GM12878 (cell line): ENCODE results near the gene RFT1. TPM values are rescaled to one million over a fixed set of nuclear protein-coding genes. Genes with fewer than 3 reads are reported as not detected.

Experiments
- ATAC-seq: fragments of 200-7000 bp; cut with Tn5 transposase; 3 replicates; pipeline ENCODE4 v1.9.1; 2020; ENCODE audit warnings: mild to moderate bottlenecking, moderate library complexity
- BruUV-seq: library from RNA; stranded (reverse); fragments of 400-500 nt; replicated peaks from 2 replicates; lab custom pipeline; 2021; lab: Mats Ljungman, UMichigan
- CTCF ChIA-PET: fragments of 300-600 bp; sonication (Branson Sonifier 250); formaldehyde crosslinking; extraction: SDS; loops from one replicate; lab custom pipeline; 2021; ENCODE audit warnings: inconsistent platforms; lab: Yijun Ruan, JAX
- POLR2A ChIA-PET: fragments of 350-600 bp; formaldehyde crosslinking; extraction: SDS; loops from one replicate; lab custom pipeline; 2021; ENCODE audit warnings: inconsistent platforms; lab: Charles Lee
- RAD21 ChIA-PET: fragments of 300-600 bp; sonication (Branson Sonifier 250); formaldehyde crosslinking; loops from one replicate; lab custom pipeline; 2023; ENCODE audit warnings: antibody characterized with exemption; ENCODE audit not compliant: unreplicated experiment; lab: Charles Lee
- SMC1A ChIA-PET: fragments of 300-600 bp; sonication (Branson Sonifier 250); formaldehyde crosslinking; loops from one replicate; lab custom pipeline; 2023; ENCODE audit not compliant: unreplicated experiment, uncharacterized antibody; lab: Charles Lee
- DNase-seq: peaks from one replicate; pipeline ENCODE4 v3.0.0-alpha.2; 2011; ENCODE audit warnings: low read depth, low spot score
- FAIRE-seq: peaks from 3 replicates; lab custom pipeline; 2011; peaks lifted over from hg19 to GRCh38; lab: Jason Lieb, UNC
- H2AFZ ChIP-seq: 2 replicates; pipeline ENCODE4 v1.6.0; 2011; ENCODE audit warnings: low read depth, low read length, control low read depth; ENCODE audit not compliant: control insufficient read depth
- H3K27ac ChIP-seq: 2 replicates; pipeline ENCODE4 v1.5.1; 2011; ENCODE audit warnings: control low read depth; ENCODE audit not compliant: control insufficient read depth, insufficient read depth
- H3K27me3 ChIP-seq, 2 experiments: replicated peaks in 1 of 2; 2 replicates each; pipeline versions ENCODE4 v1.6.0 to v1.6.1; 2011; ENCODE audit warnings: low read length in 1 of 2; ENCODE audit not compliant: control insufficient read depth in 2 of 2, insufficient read depth in 2 of 2
- H3K36me3 ChIP-seq, 2 experiments: 2 replicates each; pipeline ENCODE4 v1.5.1; 2011; ENCODE audit warnings: low read length in 1 of 2; ENCODE audit not compliant: control insufficient read depth in 2 of 2, insufficient read depth in 2 of 2
- H3K4me1 ChIP-seq: 2 replicates; pipeline ENCODE4 v1.6.1; 2011; ENCODE audit warnings: mild to moderate bottlenecking, low read length, moderate library complexity, mixed read lengths; ENCODE audit not compliant: control insufficient read depth, insufficient read depth
- H3K4me2 ChIP-seq: 2 replicates; pipeline ENCODE4 v1.6.0; 2011; ENCODE audit warnings: control low read depth; ENCODE audit not compliant: control insufficient read depth, insufficient read depth
- H3K4me3 ChIP-seq: fragments of 200-600 bp; sonication (generic); 2 replicates; pipeline ENCODE4 v1.5.1; 2016
- H3K79me2 ChIP-seq: 2 replicates; pipeline ENCODE4 v1.6.0; 2011; ENCODE audit warnings: low read length; ENCODE audit not compliant: control insufficient read depth, insufficient read depth
- H3K9ac ChIP-seq: 2 replicates; pipeline ENCODE4 v1.8.0; 2011; ENCODE audit warnings: low read length, control low read depth, mixed read lengths; ENCODE audit not compliant: control insufficient read depth, insufficient read depth
- H3K9me3 ChIP-seq: replicated peaks from 3 replicates; pipeline ENCODE4 v1.5.1; 2011; ENCODE audit warnings: mild to moderate bottlenecking, low read length; ENCODE audit not compliant: control insufficient read depth, insufficient read depth
- H4K20me1 ChIP-seq: 2 replicates; pipeline ENCODE4 v1.6.0; 2011; ENCODE audit not compliant: control insufficient read depth, insufficient read depth
- ATF3 ChIP-seq: IDR thresholded peaks from 2 replicates; pipeline ENCODE4 v1.6.1; 2011; ENCODE audit warnings: low read depth, mild to moderate bottlenecking, low read length, moderate library complexity, borderline replicate concordance; ENCODE audit errors: extremely low read depth
- ATF7 ChIP-seq: fragments of 450-650 bp; IDR thresholded peaks from 2 replicates; pipeline ENCODE4 v1.6.1; 2016; ENCODE audit warnings: low read depth, mild to moderate bottlenecking
- CTCF ChIP-seq, 3 experiments: IDR thresholded peaks in 2 of 3; conservative IDR thresholded peaks in 1 of 3; 2 replicates each; pipeline ENCODE4 v1.5.1; 2011; ENCODE audit warnings: low read depth in 3 of 3, low read length in 3 of 3, mild to moderate bottlenecking in 3 of 3, control low read depth in 2 of 3, moderate library complexity in 2 of 3, inconsistent platforms in 1 of 3, mixed read lengths in 1 of 3; ENCODE audit not compliant: control insufficient read depth in 2 of 3, insufficient read depth in 1 of 3; ENCODE audit errors: extremely low read depth in 1 of 3
- PAX8 ChIP-seq: fragments of 450-650 bp; IDR thresholded peaks from 2 replicates; pipeline ENCODE4 v1.6.1; 2017; ENCODE audit warnings: mild to moderate bottlenecking, moderate library complexity
- POLR2AphosphoS2 ChIP-seq: IDR thresholded peaks from 2 replicates; pipeline ENCODE4 v1.6.1; 2011; ENCODE audit warnings: low read depth, mild to moderate bottlenecking, low read length, improper control_type of control experiment, moderate library complexity
- RAD21 ChIP-seq: IDR thresholded peaks from 2 replicates; pipeline ENCODE4 v1.6.1; 2011; ENCODE audit warnings: mild to moderate bottlenecking, low read depth, low read length, moderate library complexity; ENCODE audit not compliant: insufficient read depth
- RB1 ChIP-seq: fragments of 450-650 bp; formaldehyde crosslinking; IDR thresholded peaks from 2 replicates; pipeline ENCODE4 v1.6.1; 2017; ENCODE audit warnings: mild to moderate bottlenecking, borderline replicate concordance
- SMC3 ChIP-seq: IDR thresholded peaks from 2 replicates; pipeline ENCODE4 v1.6.1; 2011; ENCODE audit warnings: low read length, improper control_type of control experiment, borderline replicate concordance
- WGBS: methylation state at CpG from one replicate; pipeline ENCODE4 v1.1.6; 2016; ENCODE audit warnings: low lambda C conversion rate; ENCODE audit not compliant: insufficient replicate concordance, insufficient coverage; ENCODE audit errors: missing lambda C conversion rate; 5-methylcytosine and 5-hydroxymethylcytosine counted together
- in situ Hi-C: fragments of 300-500 bp; cut with MboI; formaldehyde crosslinking; loops from 9 replicates; pipeline ENCODE4 v1.14.3; 2018; ENCODE audit warnings: mixed read lengths
- intact Hi-C: fragments of 100-400 bp; cut with micrococcal nuclease; formaldehyde crosslinking; loops from one replicate; pipeline ENCODE4 v1.14.2; 2022; ENCODE audit not compliant: unreplicated experiment
- polyA plus RNA-seq, 11 experiments: library from polyadenylated mRNA; depleted of rRNA in 4 of 11; unstranded in 6 of 11; stranded (reverse) in 5 of 11; fragments of >200 nt; fragmentation: Nextera tagmentation in 4 of 11; fragmentation: Illumina TruSeq in 1 of 11; extraction: Ambion mirVana in 4 of 11; extraction: Trizol in 1 of 11; gene quantifications; 1 replicate in 1 of 11; 2 replicates in 10 of 11; pipeline versions ENCODE4 v1.2.1 to v1.2.3, GENCODE V29; 2011 to 2016; ENCODE audit warnings: inconsistent platforms in 2 of 11, missing spikeins in 2 of 11, low read depth in 1 of 11
- total RNA-seq, 4 experiments: library from RNA; depleted of rRNA in 3 of 4; stranded (reverse); fragments of >200 nt in 3 of 4; fragmentation: Illumina TruSeq in 1 of 4; extraction: Trizol in 1 of 4; gene quantifications; 2 replicates each; pipeline versions ENCODE4 v1.2.1 to v1.2.3, GENCODE V29; 2013 to 2021

RFT1 gene
- total and polyA plus RNA-seq, 10 of the 15 experiments (the other 5 are each of a cell fraction or from before 2014, with no cell fraction given) = 16.6 to 75.1 (median 34.5) TPM

- Histone ChIP-seq H3K27ac (no peak overlapping the region), H3K79me2 (peaks cover 2% of the 10 kb centered on the region; the same call in 1 of the 2 replicates), H3K4me3 (no peak overlapping the region), H3K4me2 (no peak overlapping the region), H3K27me3 (no peaks in the 10 kb centered on the region), H3K9me3 (no peaks in the 10 kb centered on the region), H3K9ac (no peak overlapping the region), H2AFZ (no peak overlapping the region), H3K4me1 (no peaks in the 10 kb centered on the region), H4K20me1 (no peaks in the 10 kb centered on the region), H3K36me3 (peaks cover 5 to 17% of the 10 kb centered on the region in 2 experiments)
- FAIRE-seq = no peak
- ATAC-seq = no peak
- intact Hi-C loops (loop anchor here (5.0 kb wide), 1 partner anchor 185 kb away; no protein-coding TSS in a partner anchor), in situ Hi-C loops (no loop called here)
- DNase-seq = no peak
- TF ChIP-seq PAX8 (no peak), RB1 (no peak)
- ChIA-PET SMC1A (interaction anchor here (0.5 to 4.8 kb wide), 3 partner anchors 17 to 84 kb away, joined by 3 to 55 read pairs (median 7); no protein-coding TSS in a partner anchor), POLR2A (interaction anchor here (0.7 to 1.2 kb wide), 2 partner anchors 85 to 140 kb away, joined by 3 to 4 read pairs; no protein-coding TSS in a partner anchor), CTCF (interaction anchor here (0.7 to 16.5 kb wide), 7 partner anchors 9 to 402 kb away, joined by 3 to 303 read pairs (median 5); partner anchors contain the start of gene RFT1), RAD21 (interaction anchor here (1.2 kb wide), 1 partner anchor 84 kb away, joined by 3 read pairs; no protein-coding TSS in a partner anchor)
- no TSS peak for BruUV-seq
- 81% methylated on average over 3 of the region's 3 CpGs for WGBS
Measured at GRCh38 chr3:53111822-53112221, 18.4 kb downstream of the RFT1 start.

GRCh38 chr3:53109891-53110771 lies 20.1 kb downstream of the RFT1 start:
- ChIA-PET POLR2A (no interaction called here), CTCF (interaction anchor here (0.7 to 16.5 kb wide), 21 partner anchors 7 to 596 kb away, joined by 3 to 303 read pairs (median 3); partner anchors contain the start of gene RFT1), RAD21 (interaction anchor here (0.7 to 2.1 kb wide), 9 partner anchors 18 to 143 kb away, joined by 3 to 9 read pairs (median 3); no protein-coding TSS in a partner anchor), SMC1A (interaction anchor here (1.0 to 4.8 kb wide), 11 partner anchors 12 to 262 kb away, joined by 3 to 55 read pairs (median 4); no protein-coding TSS in a partner anchor)
- no peaks in the 10 kb centered on the region for H3K9me3 ChIP-seq
- peak; percentile 71 for ATAC-seq
- TF ChIP-seq ATF3 (no peak), ATF7 (no peak), RAD21 (peak; percentile 40), SMC3 (peak; percentile 36; the same call in 1 of the 2 replicates), POLR2AphosphoS2 (no peak), CTCF (IDR thresholded peaks at IDR 0.05 in 2 of 3, conservative IDR thresholded peaks at IDR 0.05 in 1 of 3; ENCODE audit: control insufficient read depth in 2 of 3, extremely low read depth in 1 of 3, insufficient read depth in 1 of 3, low read depth in 3 of 3, low read length in 3 of 3) (peak; percentile 37 to 53 (median 49))
- H3K4me1 ChIP-seq = no peaks in the 10 kb centered on the region
- 47% methylated on average over 12 of the region's 12 CpGs for WGBS
- intact Hi-C loops = loop anchor here (5.0 kb wide), 1 partner anchor 187 kb away; no protein-coding TSS in a partner anchor
- in situ Hi-C loops = no loop called here
- H2AFZ ChIP-seq = no peak overlapping the region
- no peak overlapping the region for H3K4me2 ChIP-seq
- H3K27ac ChIP-seq = no peak overlapping the region
- no peak for DNase-seq
- no peaks in the 10 kb centered on the region for H3K27me3 ChIP-seq
- no peak overlapping the region for H3K4me3 ChIP-seq
- FAIRE-seq = peak; percentile 64
- peaks cover 2% of the 10 kb centered on the region; the same call in 1 of the 2 replicates for H3K79me2 ChIP-seq
- no peaks in the 10 kb centered on the region for H4K20me1 ChIP-seq
- peaks cover 5 to 17% of the 10 kb centered on the region in 2 experiments for H3K36me3 ChIP-seq
- no peak overlapping the region for H3K9ac ChIP-seq
- no TSS peak for BruUV-seq
